ENCODE measurements around the gene DDN.

Gene DDN

GRCh38 chr12:49030119-49030518 is 30.9 kb upstream of the DDN start:
- Histone ChIP-seq H3K79me1 (ENCODE audit: low read length) (no peaks in the 10 kb centered on the region), H3K9ac (ENCODE audit: low read length) (no peak overlapping the region), H3K18ac (ENCODE audit: low read length) (no peak overlapping the region), H3K4me2 (ENCODE audit: low read length) (no peak overlapping the region), H2BK120ac (ENCODE audit: low read depth, low read length) (no peak overlapping the region), H3K79me2 (ENCODE audit: control insufficient read depth, insufficient read depth, low read length) (no peaks in the 10 kb centered on the region), H3K27ac (ENCODE audit: low read depth, low read length) (no peak overlapping the region), H3K4me1 (ENCODE audit: control insufficient read depth, low read depth, low read length) (no peaks in the 10 kb centered on the region), H3K23ac (ENCODE audit: low read length) (no peak overlapping the region), H2BK15ac (replicated peaks; ENCODE audit: low read depth) (no peak overlapping the region), H3K36me3 (ENCODE audit: control insufficient read depth, insufficient read depth, low read length) (peaks cover 29% of the 10 kb centered on the region), H4K8ac (ENCODE audit: low read depth, low read length) (no peak overlapping the region), H3K27me3 (ENCODE audit: insufficient read depth, low read length, poor library complexity) (no peaks in the 10 kb centered on the region), H4K5ac (ENCODE audit: low read length) (no peak overlapping the region), H2AK5ac (ENCODE audit: low read length) (no peak overlapping the region), H3K4ac (ENCODE audit: low read depth, low read length) (no peak overlapping the region), H2BK5ac (ENCODE audit: low read length) (no peak overlapping the region), H3K4me3 (ENCODE audit: low read length) (no peak overlapping the region), H3K56ac (ENCODE audit: low read length) (no peak overlapping the region)
- no peak for DNase-seq
- WGBS (ENCODE audit: extremely low coverage, insufficient coverage, low lambda C conversion rate): no CpG with 5 or more reads among the region's 8 CpGs

GRCh38 chr12:49028666-49029275 is 29.6 kb upstream of the DDN start:
- no peak overlapping the region for H3K9ac ChIP-seq (ENCODE audit: low read length)
- no CpG with 5 or more reads among the region's 10 CpGs for WGBS (ENCODE audit: extremely low coverage, insufficient coverage, low lambda C conversion rate)
- no peak overlapping the region for H3K4me3 ChIP-seq (ENCODE audit: low read length)
- H2BK5ac ChIP-seq (ENCODE audit: low read length): no peak overlapping the region
- H2BK15ac ChIP-seq (replicated peaks; ENCODE audit: low read depth): no peak overlapping the region
- no peak overlapping the region for H4K5ac ChIP-seq (ENCODE audit: low read length)
- no peaks in the 10 kb centered on the region for H3K4me1 ChIP-seq (ENCODE audit: control insufficient read depth, low read depth, low read length)
- H3K79me2 ChIP-seq (ENCODE audit: control insufficient read depth, insufficient read depth, low read length): no peaks in the 10 kb centered on the region
- no peak overlapping the region for H3K18ac ChIP-seq (ENCODE audit: low read length)
- DNase-seq: no peak
- H3K27me3 ChIP-seq (ENCODE audit: insufficient read depth, low read length, poor library complexity): no peaks in the 10 kb centered on the region
- no peak overlapping the region for H4K8ac ChIP-seq (ENCODE audit: low read depth, low read length)
- H2AK5ac ChIP-seq (ENCODE audit: low read length): no peak overlapping the region
- no peak overlapping the region for H3K4ac ChIP-seq (ENCODE audit: low read depth, low read length)
- no peaks in the 10 kb centered on the region for H3K79me1 ChIP-seq (ENCODE audit: low read length)
- no peak overlapping the region for H3K23ac ChIP-seq (ENCODE audit: low read length)
- H3K27ac ChIP-seq (ENCODE audit: low read depth, low read length): no peak overlapping the region
- H3K36me3 ChIP-seq (ENCODE audit: control insufficient read depth, insufficient read depth, low read length): peaks cover 25% of the 10 kb centered on the region
- no peak overlapping the region for H3K56ac ChIP-seq (ENCODE audit: low read length)
- H3K4me2 ChIP-seq (ENCODE audit: low read length): no peak overlapping the region
- H2BK120ac ChIP-seq (ENCODE audit: low read depth, low read length): no peak overlapping the region

- no peak for DNase-seq
- Histone ChIP-seq H3K4me1 (ENCODE audit: control insufficient read depth, low read depth, low read length) (no peaks in the 10 kb centered on the region), H3K27me3 (ENCODE audit: insufficient read depth, low read length, poor library complexity) (no peaks in the 10 kb centered on the region), H2BK120ac (ENCODE audit: low read depth, low read length) (no peak overlapping the region), H3K4ac (ENCODE audit: low read depth, low read length) (no peak overlapping the region), H3K79me1 (ENCODE audit: low read length) (no peaks in the 10 kb centered on the region), H2BK5ac (ENCODE audit: low read length) (no peak overlapping the region), H3K27ac (ENCODE audit: low read depth, low read length) (no peak overlapping the region), H2AK5ac (ENCODE audit: low read length) (no peak overlapping the region), H3K4me3 (ENCODE audit: low read length) (no peak overlapping the region), H3K9ac (ENCODE audit: low read length) (no peak overlapping the region), H3K4me2 (ENCODE audit: low read length) (no peak overlapping the region), H4K8ac (ENCODE audit: low read depth, low read length) (no peak overlapping the region), H3K36me3 (ENCODE audit: control insufficient read depth, insufficient read depth, low read length) (peaks cover 27% of the 10 kb centered on the region), H3K56ac (ENCODE audit: low read length) (no peak overlapping the region), H3K79me2 (ENCODE audit: control insufficient read depth, insufficient read depth, low read length) (no peaks in the 10 kb centered on the region), H3K23ac (ENCODE audit: low read length) (no peak overlapping the region), H3K18ac (ENCODE audit: low read length) (no peak overlapping the region), H4K5ac (ENCODE audit: low read length) (no peak overlapping the region), H2BK15ac (replicated peaks; ENCODE audit: low read depth) (no peak overlapping the region)
- no CpG with 5 or more reads among the region's 9 CpGs for WGBS (ENCODE audit: extremely low coverage, insufficient coverage, low lambda C conversion rate)
These were observed 28.8 kb upstream of the DDN start for GRCh38 chr12:49027846-49028555.

- Histone ChIP-seq H2BK15ac (replicated peaks; ENCODE audit: low read depth) (no peak overlapping the region), H3K4ac (ENCODE audit: low read depth, low read length) (no peak overlapping the region), H3K4me1 (ENCODE audit: control insufficient read depth, low read depth, low read length) (no peaks in the 10 kb centered on the region), H3K36me3 (ENCODE audit: control insufficient read depth, insufficient read depth, low read length) (peaks cover 32% of the 10 kb centered on the region), H3K4me2 (ENCODE audit: low read length) (no peak overlapping the region), H3K27me3 (ENCODE audit: insufficient read depth, low read length, poor library complexity) (no peaks in the 10 kb centered on the region), H3K56ac (ENCODE audit: low read length) (no peak overlapping the region), H2AK5ac (ENCODE audit: low read length) (no peak overlapping the region), H3K27ac (ENCODE audit: low read depth, low read length) (no peak overlapping the region), H3K4me3 (ENCODE audit: low read length) (no peak overlapping the region), H4K8ac (ENCODE audit: low read depth, low read length) (no peak overlapping the region), H2BK120ac (ENCODE audit: low read depth, low read length) (no peak overlapping the region), H3K23ac (ENCODE audit: low read length) (no peak overlapping the region), H3K18ac (ENCODE audit: low read length) (no peak overlapping the region), H3K79me2 (ENCODE audit: control insufficient read depth, insufficient read depth, low read length) (no peaks in the 10 kb centered on the region), H2BK5ac (ENCODE audit: low read length) (no peak overlapping the region), H3K79me1 (ENCODE audit: low read length) (no peaks in the 10 kb centered on the region), H3K9ac (ENCODE audit: low read length) (no peak overlapping the region), H4K5ac (ENCODE audit: low read length) (no peak overlapping the region)
- no peak for DNase-seq
- WGBS (ENCODE audit: extremely low coverage, insufficient coverage, low lambda C conversion rate): no CpG with 5 or more reads among the region's 26 CpGs
These were observed 27.7 kb upstream of the DDN start for GRCh38 chr12:49026678-49027480.

GRCh38 chr12:49026101-49026500 is 26.9 kb upstream of the DDN start:
- H3K23ac ChIP-seq (ENCODE audit: low read length): no peak overlapping the region
- no peak overlapping the region for H3K4me2 ChIP-seq (ENCODE audit: low read length)
- no peak overlapping the region for H4K8ac ChIP-seq (ENCODE audit: low read depth, low read length)
- no peaks in the 10 kb centered on the region for H3K4me1 ChIP-seq (ENCODE audit: control insufficient read depth, low read depth, low read length)
- H2BK120ac ChIP-seq (ENCODE audit: low read depth, low read length): no peak overlapping the region
- H2BK15ac ChIP-seq (replicated peaks; ENCODE audit: low read depth): no peak overlapping the region
- no CpG with 5 or more reads among the region's 21 CpGs for WGBS (ENCODE audit: extremely low coverage, insufficient coverage, low lambda C conversion rate)
- no peaks in the 10 kb centered on the region for H3K79me2 ChIP-seq (ENCODE audit: control insufficient read depth, insufficient read depth, low read length)
- H3K9ac ChIP-seq (ENCODE audit: low read length): no peak overlapping the region
- no peak for DNase-seq
- no peak overlapping the region for H3K4ac ChIP-seq (ENCODE audit: low read depth, low read length)
- H2BK5ac ChIP-seq (ENCODE audit: low read length): no peak overlapping the region
- H4K5ac ChIP-seq (ENCODE audit: low read length): no peak overlapping the region
- no peak overlapping the region for H3K27ac ChIP-seq (ENCODE audit: low read depth, low read length)
- H3K18ac ChIP-seq (ENCODE audit: low read length): no peak overlapping the region
- H3K4me3 ChIP-seq (ENCODE audit: low read length): no peak overlapping the region
- peaks cover 32% of the 10 kb centered on the region for H3K36me3 ChIP-seq (ENCODE audit: control insufficient read depth, insufficient read depth, low read length)
- H3K27me3 ChIP-seq (ENCODE audit: insufficient read depth, low read length, poor library complexity): no peaks in the 10 kb centered on the region
- no peaks in the 10 kb centered on the region for H3K79me1 ChIP-seq (ENCODE audit: low read length)
- H3K56ac ChIP-seq (ENCODE audit: low read length): no peak overlapping the region
- no peak overlapping the region for H2AK5ac ChIP-seq (ENCODE audit: low read length)
